Memory B cell (primary cell): ENCODE measurements around the gene MOB3C.

Source experiments
- ATAC-seq: fragments of 150-1000 bp; cut with Tn5 transposase; 2 replicates; pipeline ENCODE4 v1.10.0; 2021; ENCODE audit warnings: low read depth, mild to moderate bottlenecking, moderate library complexity
- DNase-seq, 2 donors: peaks; one replicate each; pipeline ENCODE4 v3.0.0; 2022; ENCODE audit warnings: low spot score in 2 of 2
- H3K27ac Mint-ChIP-seq: one replicate; pipeline ENCODE4 v1.8.0; 2022; ENCODE audit warnings: mild to moderate bottlenecking, moderate library complexity, mixed read lengths
- H3K27me3 Mint-ChIP-seq: one replicate; pipeline ENCODE4 v1.8.0; 2022; ENCODE audit warnings: mixed read lengths
- H3K36me3 Mint-ChIP-seq: one replicate; pipeline ENCODE4 v1.8.0; 2022; ENCODE audit warnings: mild to moderate bottlenecking, mixed read lengths
- H3K4me1 Mint-ChIP-seq: one replicate; pipeline ENCODE4 v1.8.0; 2022; ENCODE audit warnings: mixed read lengths
- H3K4me3 Mint-ChIP-seq: one replicate; pipeline ENCODE4 v1.8.0; 2022; ENCODE audit warnings: mild to moderate bottlenecking, moderate library complexity, mixed read lengths
- H3K9me3 Mint-ChIP-seq: one replicate; pipeline ENCODE4 v1.8.0; 2022; ENCODE audit warnings: mixed read lengths

The MOB3C gene

DNA sequence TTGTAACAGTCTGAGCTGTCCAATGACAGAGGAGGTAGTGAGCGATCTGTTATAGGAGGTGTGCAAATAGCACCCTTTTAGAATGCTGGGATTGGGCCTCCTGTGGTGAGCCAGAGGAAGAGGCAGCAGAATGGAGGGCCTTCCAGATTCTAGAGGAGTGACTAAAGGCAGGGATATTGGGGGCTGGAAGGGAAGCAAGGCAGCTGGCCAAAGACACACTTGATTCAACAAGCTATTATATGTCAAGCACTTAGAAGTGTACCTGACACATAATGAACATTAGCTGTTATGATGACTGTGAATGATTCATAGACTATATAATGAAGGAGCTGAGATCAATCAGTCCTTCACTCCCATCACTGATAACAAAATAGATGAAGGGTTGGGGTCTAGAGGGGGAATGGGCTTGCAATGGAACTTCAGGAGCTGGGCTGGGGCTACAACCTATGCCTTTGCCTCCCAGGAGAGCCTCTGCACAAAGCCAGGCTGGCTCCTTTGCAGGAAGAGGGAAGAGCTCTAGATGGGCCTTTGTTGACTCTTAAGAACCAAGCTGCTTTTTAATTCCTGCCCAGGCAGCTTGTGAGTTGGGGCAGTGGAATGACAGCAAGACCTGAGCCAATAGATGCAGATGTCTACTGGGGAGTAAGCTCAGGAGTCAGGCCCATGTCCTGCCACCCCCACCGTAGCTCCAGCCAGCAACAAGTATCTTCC is 10.2 kb downstream of the MOB3C start:
- Mint-ChIP-seq H3K4me3 (peak overlapping the region; percentile 56), H3K27ac (no peak overlapping the region), H3K36me3 (peaks cover 23% of the 10 kb centered on the region), H3K9me3 (no peaks in the 10 kb centered on the region), H3K27me3 (no peaks in the 10 kb centered on the region), H3K4me1 (peaks cover 15% of the 10 kb centered on the region)
- ATAC-seq (no peak), DNase-seq (no peak)

GRCh38 chr1:46605232-46605631 is 11.4 kb downstream of the MOB3C start:
- DNase-seq (no peak), ATAC-seq (no peak)
- peaks cover 17% of the 10 kb centered on the region for H3K4me1 Mint-ChIP-seq
- H3K36me3 Mint-ChIP-seq, result peaks cover 20% of the 10 kb centered on the region
- no peak overlapping the region for H3K27ac Mint-ChIP-seq
- no peaks in the 10 kb centered on the region for H3K27me3 Mint-ChIP-seq
- H3K4me3 Mint-ChIP-seq, result peak overlapping the region; percentile 63
- no peaks in the 10 kb centered on the region for H3K9me3 Mint-ChIP-seq

DNA sequence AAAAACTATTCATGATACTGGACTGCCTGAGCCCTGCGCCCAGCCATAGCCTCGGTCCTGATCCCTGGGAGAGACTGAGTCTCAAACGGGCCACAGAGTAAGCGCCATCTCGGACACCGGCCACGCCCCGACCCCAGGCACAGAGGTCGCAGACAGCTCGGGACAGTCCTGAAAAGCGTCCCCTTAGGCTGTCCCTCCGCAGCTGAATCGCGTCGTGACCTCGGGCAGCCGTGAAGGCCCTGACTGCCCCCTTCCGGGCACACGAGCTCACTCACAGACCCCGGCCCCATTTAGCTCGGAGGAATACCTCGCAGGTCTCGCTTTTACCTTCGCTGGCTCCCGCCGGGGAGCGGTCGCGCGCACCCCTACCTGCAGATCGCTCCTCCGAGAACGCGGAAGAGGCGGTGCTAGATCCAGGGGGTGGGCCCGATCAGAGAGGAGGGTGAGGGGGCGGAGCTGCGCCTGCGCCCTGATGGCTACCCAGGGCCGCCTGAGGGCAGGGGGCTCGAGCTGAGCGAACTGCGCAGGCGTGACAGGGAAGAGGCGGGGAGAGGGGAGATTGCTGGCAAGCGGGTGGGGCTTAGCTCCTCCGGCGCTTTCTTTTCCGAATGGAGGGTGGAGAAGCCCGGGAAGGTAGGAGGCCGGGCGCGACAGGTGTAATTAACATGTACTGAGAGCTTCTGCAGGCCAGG is 12.6 kb downstream of the MOB3C start, which contains the start of gene MKNK1:
MKNK1 (minus strand) TSS at position 411 of the 692 bp plus-strand sequence. CDS start 20,941 bp downstream, outside the sequence.
- peak within 1 kb of the TSS; percentile 89 for H3K4me3 Mint-ChIP-seq
- H3K27me3 Mint-ChIP-seq, result no peaks in the 10 kb centered on the region
- H3K9me3 Mint-ChIP-seq, result no peaks in the 10 kb centered on the region
- peaks cover 9% of the 10 kb centered on the region for H3K36me3 Mint-ChIP-seq
- peak; percentile 98 for ATAC-seq
- peak within 1 kb of the TSS; percentile 76 for H3K27ac Mint-ChIP-seq
- peaks cover 21% of the 10 kb centered on the region for H3K4me1 Mint-ChIP-seq
- DNase-seq, result peak; percentile 92 to 95

DNA sequence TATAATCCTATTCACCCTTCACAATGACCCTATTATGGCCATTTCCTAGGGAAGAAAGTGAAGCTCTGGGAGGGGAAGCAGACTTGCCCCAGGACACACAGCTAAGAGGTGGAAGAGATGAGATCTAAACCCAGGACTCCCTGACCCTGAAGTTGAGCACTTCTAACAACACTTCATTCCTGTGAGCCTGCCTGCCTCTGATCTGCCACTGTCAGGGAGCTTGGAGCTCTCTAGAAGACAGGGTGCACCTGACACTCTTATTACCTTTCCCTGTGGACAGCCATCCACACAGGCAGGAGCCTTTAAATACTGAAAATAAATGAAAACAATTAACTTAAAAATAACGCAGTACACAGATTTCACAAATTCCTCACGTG is 13.1 kb downstream of the MOB3C start:
- H3K4me3 Mint-ChIP-seq, result peak overlapping the region; percentile 89
- H3K27me3 Mint-ChIP-seq, result no peaks in the 10 kb centered on the region
- ATAC-seq (no peak), DNase-seq (no peak)
- H3K9me3 Mint-ChIP-seq, result no peaks in the 10 kb centered on the region
- H3K27ac Mint-ChIP-seq, result peak overlapping the region; percentile 76
- H3K4me1 Mint-ChIP-seq, result peaks cover 21% of the 10 kb centered on the region
- H3K36me3 Mint-ChIP-seq, result peaks cover 5% of the 10 kb centered on the region

DNA sequence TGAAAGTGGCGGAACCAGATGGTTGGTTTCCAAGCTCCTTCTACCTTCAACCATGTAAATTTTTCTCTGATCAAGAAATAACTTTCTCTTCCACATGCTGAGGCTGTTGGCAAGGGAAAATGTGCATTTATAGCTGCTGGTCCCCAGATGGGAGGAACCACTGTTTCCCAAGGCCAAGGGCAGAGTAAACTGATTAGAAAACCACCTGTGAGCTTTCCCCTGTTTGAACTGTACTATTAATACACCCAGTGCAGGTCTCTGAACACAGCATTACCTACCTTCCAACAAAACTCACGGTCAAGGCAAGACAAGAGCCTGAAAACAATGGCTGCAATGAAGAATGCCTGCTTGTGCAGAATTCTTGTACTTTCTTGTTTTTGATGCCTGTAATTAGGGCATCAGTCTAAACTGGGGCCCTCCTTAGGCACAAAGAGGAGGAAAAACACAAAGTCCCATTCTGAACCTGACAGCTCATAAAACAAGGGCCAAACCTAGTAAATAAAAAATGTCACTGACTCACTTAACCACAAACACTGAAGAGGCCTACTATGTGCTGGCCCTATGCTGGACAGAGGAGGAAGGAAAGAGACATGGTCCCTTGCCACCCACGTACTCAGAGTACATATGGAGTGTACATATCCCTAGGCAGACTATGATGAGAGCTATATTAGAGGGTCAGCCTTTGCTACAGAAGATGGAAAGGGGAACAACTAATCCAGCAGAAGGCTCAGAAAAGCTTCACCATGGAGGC is 15.2 kb downstream of the MOB3C start:
- Mint-ChIP-seq H3K4me1 (peaks cover 21% of the 10 kb centered on the region), H3K27me3 (no peaks in the 10 kb centered on the region), H3K27ac (no peak overlapping the region), H3K4me3 (peak overlapping the region; percentile 27), H3K9me3 (no peaks in the 10 kb centered on the region), H3K36me3 (peaks cover 3% of the 10 kb centered on the region)
- DNase-seq (no peak), ATAC-seq (no peak)

- H3K36me3 Mint-ChIP-seq, result peaks cover 3% of the 10 kb centered on the region
- ATAC-seq (no peak), DNase-seq (no peak)
- no peaks in the 10 kb centered on the region for H3K9me3 Mint-ChIP-seq
- no peak overlapping the region for H3K4me3 Mint-ChIP-seq
- H3K4me1 Mint-ChIP-seq, result peaks cover 31% of the 10 kb centered on the region
- no peaks in the 10 kb centered on the region for H3K27me3 Mint-ChIP-seq
- no peak overlapping the region for H3K27ac Mint-ChIP-seq
Observed at GRCh38 chr1:46599059-46599970, 17.3 kb downstream of the MOB3C start.

- Mint-ChIP-seq H3K4me3 (no peak overlapping the region), H3K27ac (no peak overlapping the region), H3K9me3 (no peaks in the 10 kb centered on the region), H3K4me1 (peaks cover 25% of the 10 kb centered on the region), H3K36me3 (peaks cover 18% of the 10 kb centered on the region), H3K27me3 (no peaks in the 10 kb centered on the region)
- ATAC-seq, result no peak
- DNase-seq, result no peak
Observed at GRCh38 chr1:46596846-46597245, 19.8 kb downstream of the MOB3C start.

GRCh38 chr1:46596036-46596435 is 20.6 kb downstream of the MOB3C start:
- peaks cover 19% of the 10 kb centered on the region for H3K4me1 Mint-ChIP-seq
- H3K27me3 Mint-ChIP-seq, result no peaks in the 10 kb centered on the region
- no peak overlapping the region for H3K4me3 Mint-ChIP-seq
- ATAC-seq (no peak), DNase-seq (no peak)
- H3K27ac Mint-ChIP-seq, result no peak overlapping the region
- H3K9me3 Mint-ChIP-seq, result no peaks in the 10 kb centered on the region
- peaks cover 22% of the 10 kb centered on the region for H3K36me3 Mint-ChIP-seq

DNA sequence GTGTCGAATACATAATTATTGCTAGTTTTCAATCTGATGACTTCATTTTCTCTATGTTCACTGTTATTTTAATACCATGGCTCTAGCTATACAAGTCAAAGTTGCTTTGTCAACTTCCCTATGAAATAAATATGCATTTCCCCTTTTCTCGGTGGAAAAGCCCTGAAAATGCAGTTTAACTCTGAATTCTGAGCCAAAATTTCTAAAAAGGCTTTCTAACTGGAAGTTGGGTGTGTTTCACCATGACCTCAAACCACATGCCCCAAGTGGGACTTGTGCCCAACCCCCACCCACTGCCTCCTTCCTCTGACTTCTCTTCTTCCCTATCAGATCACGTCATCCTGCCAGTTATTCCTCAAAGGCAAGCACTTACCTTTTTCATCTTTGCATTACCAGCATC is 21.5 kb downstream of the MOB3C start:
- no peak for DNase-seq
- H3K4me1 Mint-ChIP-seq, result peaks cover 16% of the 10 kb centered on the region
- H3K4me3 Mint-ChIP-seq, result no peak overlapping the region
- no peaks in the 10 kb centered on the region for H3K9me3 Mint-ChIP-seq
- H3K27me3 Mint-ChIP-seq, result no peaks in the 10 kb centered on the region
- ATAC-seq, result no peak
- peaks cover 29% of the 10 kb centered on the region for H3K36me3 Mint-ChIP-seq
- peak overlapping the region; percentile 8 for H3K27ac Mint-ChIP-seq

- no peak for DNase-seq
- H3K36me3 Mint-ChIP-seq, result peaks cover 39% of the 10 kb centered on the region
- H3K4me3 Mint-ChIP-seq, result no peak overlapping the region
- H3K27ac Mint-ChIP-seq, result no peak overlapping the region
- H3K4me1 Mint-ChIP-seq, result peaks cover 12% of the 10 kb centered on the region
- no peaks in the 10 kb centered on the region for H3K27me3 Mint-ChIP-seq
- H3K9me3 Mint-ChIP-seq, result peaks cover 3% of the 10 kb centered on the region
- ATAC-seq, result no peak
Observed at GRCh38 chr1:46594063-46594462, 22.5 kb downstream of the MOB3C start.

DNA sequence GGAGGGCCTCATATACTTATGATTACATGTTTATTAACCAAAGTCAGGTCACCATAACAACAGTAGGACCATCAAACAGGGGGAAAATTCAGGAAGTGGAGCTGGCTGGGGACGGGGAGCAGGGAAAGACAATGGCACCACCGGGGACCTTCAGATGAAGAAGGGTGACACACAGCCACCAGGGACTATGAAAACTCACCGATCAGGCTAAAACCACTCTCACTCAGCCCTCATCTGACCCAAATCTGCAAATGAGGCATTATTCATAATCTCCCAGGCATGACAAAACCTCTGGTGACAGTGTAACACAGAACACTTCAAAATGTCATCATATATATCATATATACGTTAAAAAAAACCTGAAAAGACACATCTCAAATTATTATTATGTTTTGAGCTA is 23.8 kb downstream of the MOB3C start:
- H3K36me3 Mint-ChIP-seq, result peaks cover 42% of the 10 kb centered on the region
- peaks cover 12% of the 10 kb centered on the region for H3K4me1 Mint-ChIP-seq
- ATAC-seq, result no peak
- DNase-seq, result no peak
- no peak overlapping the region for H3K27ac Mint-ChIP-seq
- H3K4me3 Mint-ChIP-seq, result no peak overlapping the region
- H3K27me3 Mint-ChIP-seq, result no peaks in the 10 kb centered on the region
- peaks cover 3% of the 10 kb centered on the region for H3K9me3 Mint-ChIP-seq

- Mint-ChIP-seq H3K36me3 (peaks cover 44% of the 10 kb centered on the region), H3K27ac (no peak overlapping the region)
Observed at GRCh38 chr1:46589529-46589928, 27.1 kb downstream of the MOB3C start.

GRCh38 chr1:46587069-46587468 is 29.5 kb downstream of the MOB3C start:
- H3K36me3 Mint-ChIP-seq, result peaks cover 41% of the 10 kb centered on the region
- H3K4me1 Mint-ChIP-seq, result no peaks in the 10 kb centered on the region
- no peak for DNase-seq
- H3K27ac Mint-ChIP-seq, result no peak overlapping the region
- no peaks in the 10 kb centered on the region for H3K27me3 Mint-ChIP-seq
- ATAC-seq, result no peak
- H3K9me3 Mint-ChIP-seq, result peaks cover 3% of the 10 kb centered on the region
- H3K4me3 Mint-ChIP-seq, result no peak overlapping the region

More at GRCh38 chr1:46589529-46589928, 27.1 kb downstream of the MOB3C start:
- Mint-ChIP-seq H3K4me3 (no peak overlapping the region), H3K27me3 (no peaks in the 10 kb centered on the region), H3K4me1 (no peaks in the 10 kb centered on the region), H3K9me3 (peaks cover 3% of the 10 kb centered on the region)
- ATAC-seq (no peak), DNase-seq (no peak)
